ENCODE results near the gene OR4A15. TPM values are rescaled to one million over a fixed set of nuclear protein-coding genes. Genes with fewer than 3 reads are reported as not detected.

OR4A15 gene
- total RNA-seq, 2 donors from 2014 or later = not detected

GRCh38 chr11:55357560-55358184 is 10.1 kb upstream of the OR4A15 start:
- intact Hi-C loops (cut with DNase I) = no loop called here
- DNase-seq (ENCODE audit: low spot score) = no peak
- TF ChIP-seq POLR2A (IDR thresholded peaks at IDR 0.05) (no peak), CTCF (IDR thresholded peaks at IDR 0.05) (no peak), POLR2AphosphoS5 (IDR thresholded peaks at IDR 0.05) (no peak)
- no peaks in the 10 kb centered on the region for H3K27me3 ChIP-seq (replicated peaks; ENCODE audit: insufficient read depth)
- H3K4me1 ChIP-seq (replicated peaks) = no peaks in the 10 kb centered on the region
- H3K36me3 ChIP-seq = no peaks in the 10 kb centered on the region
- 5% methylated on average over 1 of the region's 1 CpG for WGBS
- no peaks in the 10 kb centered on the region for H3K9me3 ChIP-seq
- no peak overlapping the region for H3K4me3 ChIP-seq
- H3K27ac ChIP-seq = no peak overlapping the region

GRCh38 chr11:55401011-55401410 is 33.2 kb downstream of the OR4A15 start:
- no peak overlapping the region for H3K4me3 ChIP-seq
- intact Hi-C loops (cut with DNase I) = no loop called here
- TF ChIP-seq POLR2AphosphoS5 (IDR thresholded peaks at IDR 0.05) (no peak), CTCF (IDR thresholded peaks at IDR 0.05) (no peak), POLR2A (IDR thresholded peaks at IDR 0.05) (no peak)

More at GRCh38 chr11:55401011-55401410, 33.2 kb downstream of the OR4A15 start:
- Histone ChIP-seq H3K4me1 (replicated peaks) (no peaks in the 10 kb centered on the region), H3K9me3 (no peaks in the 10 kb centered on the region), H3K27me3 (replicated peaks; ENCODE audit: insufficient read depth) (no peaks in the 10 kb centered on the region), H3K27ac (no peak overlapping the region), H3K36me3 (no peaks in the 10 kb centered on the region)
- DNase-seq (ENCODE audit: low spot score) = no peak
- WGBS = 15% methylated on average over 1 of the region's 1 CpG

Small RNA genes lying within 50 kb of the gene (small RNA-seq; reads per million reads assigned to genes)
- 0 reads per million in 2 donors for gene OR4X7P

Other genes with a start within 250 kb of the OR4A15 start
- gene TRIM48, start 105.8 kb upstream of the OR4A15 start, total RNA-seq = not detected
- not detected for gene OR4A16, start 24.8 kb upstream of the OR4A15 start, total RNA-seq
- not detected for gene OR4C15, start 186.5 kb downstream of the OR4A15 start, total RNA-seq
- gene OR4C16, start 204.2 kb downstream of the OR4A15 start, total RNA-seq = not detected
- gene OR4C11, start 239.7 kb downstream of the OR4A15 start, total RNA-seq = not detected

All from prostate gland (tissue), 2 donors.